Dedifferentiated amniotic fluid mesenchymal stem cell (primary cell): Measurements from ENCODE around the gene UNC13A.

Experiments used
- DNase-seq: peaks from one replicate; pipeline ENCODE4 v3.0.0-alpha.2; 2016; ENCODE audit errors: extremely low spot score

The UNC13A gene

DNA sequence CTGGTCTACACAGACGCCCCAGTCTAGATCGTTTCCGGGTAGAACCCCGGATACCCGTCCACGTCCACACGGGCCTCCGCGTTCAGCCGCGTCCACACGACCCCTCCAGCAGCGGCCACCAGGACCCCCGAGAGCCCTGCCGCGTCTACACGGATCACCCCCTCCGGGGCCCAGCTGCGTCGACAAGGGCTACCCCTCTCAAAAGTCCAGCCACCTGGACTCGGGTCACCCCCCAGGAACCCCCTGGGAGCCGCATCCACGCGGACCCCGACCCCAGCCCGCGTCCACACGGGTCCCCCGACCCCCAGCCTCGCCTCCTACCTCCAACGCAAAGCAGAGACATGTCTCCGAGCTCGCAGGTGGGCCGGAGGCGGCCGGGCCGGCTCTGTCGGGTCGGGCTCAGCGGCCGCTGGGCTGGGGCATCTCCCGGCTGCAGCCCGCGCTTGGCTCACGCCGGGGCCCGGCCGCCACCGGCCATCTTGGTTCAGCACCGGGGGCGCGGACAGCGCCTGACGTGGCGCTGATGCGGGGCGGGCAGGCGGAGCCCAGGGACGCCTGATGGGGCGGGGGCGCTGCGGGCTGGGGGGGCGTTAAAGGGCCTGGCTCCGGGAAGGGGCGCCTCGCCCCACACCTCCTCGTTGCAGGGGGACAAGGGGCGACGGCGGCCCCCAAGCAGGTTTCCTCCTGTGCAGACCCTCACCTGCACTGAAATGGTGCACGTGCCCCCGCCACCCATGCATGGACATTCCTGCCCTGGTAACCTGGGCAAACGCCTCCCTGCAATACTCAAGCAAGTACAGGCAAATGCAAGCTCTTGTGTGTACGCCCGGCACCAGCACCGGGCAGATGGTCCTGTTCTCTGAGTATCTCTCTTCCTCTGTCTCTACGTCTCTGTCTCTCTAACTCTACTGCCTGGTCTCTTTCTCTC lies at the start of gene UNC13A:
Gene UNC13A, minus strand, starts transcription at position 498 of the 928 bp plus-strand sequence. Its CDS starts 155 bp downstream, at position 343.
- no peak for DNase-seq

GRCh38 chr19:17737690-17738153 lies 49.6 kb upstream of the UNC13A start:
- no peak for DNase-seq

GRCh38 chr19:17735410-17735809 lies 47.3 kb upstream of the UNC13A start:
- no peak for DNase-seq

- no peak for DNase-seq
Observed at GRCh38 chr19:17734146-17734545, 46.0 kb upstream of the UNC13A start.

- DNase-seq = no peak
Observed at GRCh38 chr19:17733127-17733526, 45.0 kb upstream of the UNC13A start.

DNA sequence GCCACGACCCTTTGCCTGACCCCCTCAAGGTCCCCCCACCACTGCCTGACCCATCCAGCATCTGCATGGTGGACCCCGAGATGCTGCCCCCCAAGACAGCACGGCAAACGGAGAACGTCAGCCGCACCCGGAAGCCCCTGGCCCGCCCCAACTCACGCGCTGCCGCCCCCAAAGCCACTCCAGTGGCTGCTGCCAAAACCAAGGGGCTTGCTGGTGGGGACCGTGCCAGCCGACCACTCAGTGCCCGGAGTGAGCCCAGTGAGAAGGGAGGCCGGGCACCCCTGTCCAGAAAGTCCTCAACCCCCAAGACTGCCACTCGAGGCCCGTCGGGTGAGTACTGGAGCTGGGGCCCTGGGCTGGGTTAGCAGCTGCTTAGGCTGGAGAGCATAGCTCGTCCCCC lies 39.7 kb upstream of the UNC13A start:
- no peak for DNase-seq

- DNase-seq = no peak
Observed at GRCh38 chr19:17726964-17727773, 39.0 kb upstream of the UNC13A start.

DNA sequence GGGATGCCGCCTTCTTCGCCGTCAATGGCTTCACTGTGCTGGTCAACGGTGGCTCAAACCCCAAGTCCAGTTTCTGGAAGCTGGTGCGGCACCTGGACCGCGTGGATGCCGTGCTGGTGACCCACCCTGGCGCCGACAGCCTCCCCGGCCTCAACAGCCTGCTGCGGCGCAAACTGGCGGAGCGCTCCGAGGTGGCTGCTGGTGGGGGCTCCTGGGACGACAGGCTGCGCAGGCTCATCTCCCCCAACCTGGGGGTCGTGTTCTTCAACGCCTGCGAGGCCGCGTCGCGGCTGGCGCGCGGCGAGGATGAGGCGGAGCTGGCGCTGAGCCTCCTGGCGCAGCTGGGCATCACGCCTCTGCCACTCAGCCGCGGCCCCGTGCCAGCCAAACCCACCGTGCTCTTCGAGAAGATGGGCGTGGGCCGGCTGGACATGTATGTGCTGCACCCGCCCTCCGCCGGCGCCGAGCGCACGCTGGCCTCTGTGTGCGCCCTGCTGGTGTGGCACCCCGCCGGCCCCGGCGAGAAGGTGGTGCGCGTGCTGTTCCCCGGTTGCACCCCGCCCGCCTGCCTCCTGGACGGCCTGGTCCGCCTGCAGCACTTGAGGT lies 38.1 kb upstream of the UNC13A start:
- no peak for DNase-seq

- DNase-seq = no peak
Observed at GRCh38 chr19:17725422-17726078, 37.4 kb upstream of the UNC13A start.

GRCh38 chr19:17724655-17725054 lies 36.5 kb upstream of the UNC13A start:
- no peak for DNase-seq

GRCh38 chr19:17722655-17723240 lies 34.6 kb upstream of the UNC13A start:
- no peak for DNase-seq

DNA sequence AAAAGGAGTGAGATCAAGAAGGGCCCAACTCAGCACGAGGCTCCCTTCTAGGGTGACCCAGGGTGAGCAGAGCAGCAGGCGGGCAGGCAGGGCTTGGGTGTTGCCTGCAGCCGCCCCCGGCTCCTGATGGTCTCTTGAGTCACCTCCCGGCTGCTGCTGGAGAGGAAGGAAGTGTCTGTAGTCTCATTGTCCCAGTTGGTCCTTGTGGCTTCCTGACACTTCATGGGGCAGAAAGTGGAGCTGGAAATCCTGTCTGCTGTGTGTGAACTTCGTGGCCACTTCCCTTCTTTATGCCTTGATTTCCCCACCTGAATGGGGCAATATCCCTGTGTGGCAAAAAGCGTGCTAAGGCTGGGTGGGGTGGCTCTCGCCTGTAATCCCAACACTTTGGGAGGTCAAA lies 33.7 kb upstream of the UNC13A start:
- DNase-seq = no peak

- DNase-seq = no peak
Observed at GRCh38 chr19:17721111-17721628, 33.0 kb upstream of the UNC13A start.

DNA sequence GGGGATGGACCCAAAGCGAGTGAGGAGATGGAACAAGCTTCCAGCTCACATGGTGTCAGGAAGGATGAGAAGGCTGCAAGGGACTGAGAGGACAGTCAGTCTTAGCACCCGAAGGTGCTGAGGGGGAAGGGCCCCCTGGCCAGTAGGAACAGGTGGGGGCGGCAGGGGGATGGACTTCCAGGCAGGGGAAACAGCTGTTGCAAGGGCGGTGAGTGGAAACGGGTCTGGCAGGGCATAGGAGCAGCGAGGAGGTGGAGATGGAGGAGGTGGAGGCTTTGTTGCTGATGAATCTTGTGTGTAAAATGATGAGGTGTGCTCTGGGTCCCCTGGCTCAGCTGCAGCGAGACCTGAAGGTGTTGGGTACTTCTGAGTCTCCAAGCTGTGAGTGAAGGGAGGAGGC lies 32.3 kb upstream of the UNC13A start:
- no peak for DNase-seq

DNA sequence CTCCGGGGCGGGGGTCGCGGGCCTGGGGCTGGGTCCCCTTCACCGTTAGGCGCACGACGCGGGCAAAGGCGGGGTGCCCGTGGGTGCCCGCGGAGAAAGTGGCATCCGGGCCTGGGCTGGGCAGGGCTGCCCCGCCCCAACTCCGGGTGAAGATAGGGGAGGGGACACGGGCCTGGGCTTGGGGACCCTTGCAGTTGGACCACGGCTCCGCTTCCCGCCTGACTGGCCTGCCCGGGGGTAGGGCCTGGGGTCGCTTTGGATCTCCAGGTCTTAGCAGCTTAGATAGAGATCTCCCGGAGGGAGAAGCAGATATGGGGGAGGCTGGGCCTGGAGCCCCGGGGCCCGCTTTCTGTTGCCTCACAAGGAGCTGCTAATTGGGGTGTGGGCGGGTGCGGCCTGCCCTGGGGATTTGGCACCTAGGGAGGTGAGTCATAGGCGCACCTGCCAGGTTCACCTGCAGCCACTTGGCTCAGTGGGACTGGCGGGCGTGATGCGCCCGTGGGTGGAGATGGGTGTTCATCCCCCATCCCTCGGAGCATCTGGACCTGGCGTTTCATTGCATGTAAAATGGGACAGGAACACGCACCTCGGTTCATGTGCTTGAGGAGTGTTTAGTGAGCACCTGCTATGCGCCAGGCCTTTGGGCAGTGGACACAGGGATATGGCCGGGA lies 31.7 kb upstream of the UNC13A start:
- no peak for DNase-seq

GRCh38 chr19:17718947-17719711 lies 31.0 kb upstream of the UNC13A start, which contains the start of gene MAP1S:
Gene MAP1S, plus strand, starts transcription at chr19:17719480. Its CDS starts 23 bp downstream, at chr19:17719503.
- DNase-seq = no peak

DNA sequence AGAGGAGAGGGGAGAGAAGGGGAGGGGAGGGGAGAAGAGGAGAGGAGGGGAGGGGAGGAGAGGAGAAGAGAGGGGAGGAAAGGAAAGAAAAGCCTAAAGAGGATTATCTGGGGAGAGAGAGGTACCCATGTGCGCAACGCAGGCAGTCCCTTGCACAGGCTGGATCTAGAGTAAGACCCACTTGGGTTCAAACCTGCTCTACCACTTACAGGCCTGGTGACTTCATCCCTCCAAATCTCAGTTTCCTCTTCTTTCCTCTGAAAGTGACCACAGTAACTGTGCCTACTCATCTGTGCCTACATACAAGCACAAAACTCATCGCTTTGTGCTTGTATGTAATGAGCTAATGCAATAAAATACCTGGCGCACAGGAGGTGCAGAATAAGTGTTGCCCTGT lies 30.4 kb upstream of the UNC13A start:
- DNase-seq = no peak

- DNase-seq = no peak
Observed at GRCh38 chr19:17716309-17716929, 28.3 kb upstream of the UNC13A start.

- DNase-seq = no peak
Observed at GRCh38 chr19:17711851-17712250, 23.7 kb upstream of the UNC13A start.
